A549 (cell line): ENCODE measurements around the gene ANKDD1A. TPM values are rescaled to one million over a fixed set of nuclear protein-coding genes. Genes with fewer than 3 reads are reported as not detected.

Experiments
- ATAC-seq, 2 experiments: fragments of 200-7000 bp in 1 of 2; fragments of >200 bp in 1 of 2; cut with Nextera tagmentation in 1 of 2; cut with Tn5 transposase in 1 of 2; 3 replicates each; pipeline versions ENCODE4 v1.8.0 to v1.9.1; 2018 to 2020; ENCODE audit warnings: mild to moderate bottlenecking in 1 of 2, moderate library complexity in 1 of 2
- CTCF ChIA-PET: fragments of 300-600 bp; sonication (Branson Sonifier 250); formaldehyde crosslinking; extraction: SDS; loops from one replicate; lab custom pipeline; 2021; ENCODE audit warnings: antibody characterized with exemption, inconsistent platforms; lab: Yijun Ruan, JAX
- POLR2A ChIA-PET: fragments of 350-600 bp; formaldehyde crosslinking; extraction: SDS; loops from one replicate; lab custom pipeline; 2021; ENCODE audit warnings: antibody characterized with exemption, inconsistent platforms; lab: Yijun Ruan, JAX
- DNase-seq, 2 experiments: peaks; one replicate each; pipeline versions ENCODE4 v3.0.0 to v3.0.0-alpha.2; 2011 to 2016; ENCODE audit warnings: low read depth in 1 of 2, low spot score in 1 of 2
- FAIRE-seq: peaks from 2 replicates; lab custom pipeline; 2011; peaks lifted over from hg19 to GRCh38; lab: Jason Lieb, UNC
- H3K27ac ChIP-seq, 2 experiments: fragments of >200 bp; sonication (Bioruptor Twin); formaldehyde crosslinking; 3 replicates each; pipeline ENCODE4 v1.5.1; 2016 to 2017
- H3K4me1 ChIP-seq: fragments of >200 bp; sonication (Bioruptor Twin); formaldehyde crosslinking; 3 replicates; pipeline ENCODE4 v1.6.1; 2016
- H3K4me2 ChIP-seq: fragments of >200 bp; sonication (Bioruptor Twin); formaldehyde crosslinking; 3 replicates; pipeline ENCODE4 v1.6.1; 2016
- H3K4me3 ChIP-seq: fragments of >200 bp; sonication (Bioruptor Twin); formaldehyde crosslinking; 3 replicates; pipeline ENCODE4 v1.5.1; 2016
- H3K9me3 ChIP-seq: fragments of >200 bp; sonication (Bioruptor Twin); formaldehyde crosslinking; 3 replicates; pipeline ENCODE4 v1.6.1; 2016
- BHLHE40 ChIP-seq: IDR thresholded peaks from 2 replicates; pipeline ENCODE4 v1.6.1; 2012; ENCODE audit warnings: low read depth, low read length, inconsistent platforms
- CHD4 ChIP-seq: fragments of 200-600 bp; sonication (generic); IDR thresholded peaks from 2 replicates; pipeline ENCODE4 v1.6.1; 2016; ENCODE audit warnings: antibody characterized with exemption, mild to moderate bottlenecking, borderline replicate concordance
- CTCF ChIP-seq: fragments of >200 bp; sonication (Bioruptor Twin); formaldehyde crosslinking; IDR thresholded peaks from 3 replicates; pipeline ENCODE4 v1.5.1; 2016
- EHF ChIP-seq: fragments of 250-450 bp; sonication (Bioruptor Pico); IDR thresholded peaks from 2 replicates; pipeline ENCODE4 v1.5.0; 2020; ENCODE audit warnings: mild to moderate bottlenecking
- EHMT2 ChIP-seq: fragments of 200-600 bp; sonication (generic); IDR thresholded peaks from 2 replicates; pipeline ENCODE4 v1.6.1; 2016; ENCODE audit warnings: antibody characterized with exemption, low read depth, mild to moderate bottlenecking, moderate library complexity
- ELK1 ChIP-seq: fragments of 150-350 bp; IDR thresholded peaks from 2 replicates; pipeline ENCODE4 v1.6.1; 2014; ENCODE audit warnings: low read depth, mild to moderate bottlenecking, low read length
- FOXS1 ChIP-seq: fragments of 250-450 bp; sonication (Bioruptor Pico); IDR thresholded peaks from 2 replicates; pipeline ENCODE4 v1.5.0; 2020; ENCODE audit warnings: mild to moderate bottlenecking, moderate library complexity
- GATA3 ChIP-seq: IDR thresholded peaks from 2 replicates; pipeline ENCODE4 v1.6.1; 2012; ENCODE audit warnings: borderline replicate concordance
- HDAC2 ChIP-seq: fragments of 200-600 bp; sonication (generic); IDR thresholded peaks from 2 replicates; pipeline ENCODE4 v1.6.1; 2016
- HMGXB4 ChIP-seq: fragments of 250-450 bp; sonication (Bioruptor Pico); IDR thresholded peaks from 2 replicates; pipeline ENCODE4 v1.5.0; 2021; ENCODE audit warnings: mild to moderate bottlenecking, moderate library complexity, borderline replicate concordance
- JUNB ChIP-seq: fragments of >200 bp; sonication (Bioruptor Twin); formaldehyde crosslinking; IDR thresholded peaks from 2 replicates; pipeline ENCODE4 v1.6.1; 2016
- MAX ChIP-seq: IDR thresholded peaks from 2 replicates; pipeline ENCODE4 v1.6.1; 2012
- NPAS2 ChIP-seq: fragments of 250-450 bp; sonication (Bioruptor Pico); IDR thresholded peaks from 2 replicates; pipeline ENCODE4 v1.8.0; 2022; ENCODE audit warnings: mild to moderate bottlenecking, moderate library complexity, borderline replicate concordance
- PBX3 ChIP-seq: IDR thresholded peaks from 2 replicates; pipeline ENCODE4 v1.6.1; 2012
- PHF8 ChIP-seq: fragments of 200-600 bp; sonication (generic); IDR thresholded peaks from 2 replicates; pipeline ENCODE4 v1.6.1; 2016; ENCODE audit warnings: low read depth, mild to moderate bottlenecking, antibody characterized with exemption, moderate library complexity, borderline replicate concordance
- POLR2AphosphoS2 ChIP-seq: conservative IDR thresholded peaks from 2 replicates; pipeline ENCODE4 v1.6.1; 2012; ENCODE audit warnings: low read length, improper control_type of control experiment, inconsistent platforms
- RAD21 ChIP-seq, 2 experiments: fragments of >200 bp in 1 of 2; sonication (Bioruptor Twin) in 1 of 2; formaldehyde crosslinking in 1 of 2; IDR thresholded peaks in 1 of 2; conservative IDR thresholded peaks in 1 of 2; 2 replicates in 1 of 2; 3 replicates in 1 of 2; pipeline ENCODE4 v1.6.1; 2012 to 2018; ENCODE audit warnings: inconsistent platforms in 1 of 2
- RCOR1 ChIP-seq: fragments of 150-350 bp; IDR thresholded peaks from 2 replicates; pipeline ENCODE4 v1.6.1; 2014; ENCODE audit warnings: antibody characterized with exemption, low read length, low read depth
- ZFP36 ChIP-seq: fragments of 450-650 bp; IDR thresholded peaks from 2 replicates; pipeline ENCODE4 v1.6.1; 2014; ENCODE audit warnings: borderline replicate concordance; ENCODE audit not compliant: partially characterized antibody
- ZNF302 ChIP-seq: fragments of 250-450 bp; sonication (Bioruptor Pico); IDR thresholded peaks from 2 replicates; pipeline ENCODE4 v1.9.0; 2021; ENCODE audit warnings: inconsistent platforms, mild to moderate bottlenecking, moderate library complexity
- WGBS: methylation state at CpG from one replicate; pipeline ENCODE4 v1.1.6; 2017; ENCODE audit errors: missing lambda C conversion rate; 5-methylcytosine and 5-hydroxymethylcytosine counted together
- polyA plus RNA-seq, 4 experiments: library from polyadenylated mRNA; depleted of rRNA in 3 of 4; stranded (reverse); fragments of >200 nt; fragmentation: RNase III in 1 of 4; extraction: RNeasy Plus Mini Kit Qiagen cat#74134 plus additional on column Dnase treatment in 1 of 4; gene quantifications; 2 replicates in 3 of 4; 3 replicates in 1 of 4; pipeline ENCODE4 v1.2.3, GENCODE V29; 2011 to 2017

ANKDD1A gene
- polyA plus RNA-seq, 2 of the 4 experiments (the other 2 are of a cell fraction): 2.7 to 2.8 TPM

GRCh38 chr15:64917211-64917610 lies 5.5 kb downstream of the ANKDD1A start (continued):
- TF ChIP-seq HMGXB4 (CRISPR knock-in tag): no peak
- no peak for TF ChIP-seq GATA3
- no peak for TF ChIP-seq ZFP36
- no peak for TF ChIP-seq ZNF302 (CRISPR knock-in tag)
- TF ChIP-seq FOXS1: no peak
- no peak for TF ChIP-seq RAD21 (conservative IDR thresholded peaks at IDR 0.05 in 1 of 2, IDR thresholded peaks at IDR 0.05 in 1 of 2)
- no peak for TF ChIP-seq JUNB

GRCh38 chr15:64919721-64920120 lies 8.0 kb downstream of the ANKDD1A start:
- ChIA-PET CTCF (interaction anchor here (1.1 to 2.4 kb wide), 6 partner anchors 8 to 188 kb away, joined by 3 to 10 read pairs (median 4); partner anchors contain the start of gene ANKDD1A), POLR2A (no interaction called here)
- 85% methylated on average over 4 of the region's 4 CpGs for WGBS
- FAIRE-seq (no peak), ATAC-seq (no peak), DNase-seq (no peak)
- Histone ChIP-seq H3K27ac (no peak overlapping the region), H3K4me3 (no peak overlapping the region), H3K4me2 (no peak overlapping the region), H3K9me3 (no peaks in the 10 kb centered on the region), H3K4me1 (no peaks in the 10 kb centered on the region)
- TF ChIP-seq ZFP36 (no peak), GATA3 (no peak), RCOR1 (no peak), HDAC2 (no peak), BHLHE40 (no peak), POLR2AphosphoS2 (no peak), ZNF302 (CRISPR knock-in tag) (no peak), CTCF (no peak), ELK1 (no peak), NPAS2 (CRISPR knock-in tag) (no peak), CHD4 (no peak), PBX3 (no peak), EHMT2 (no peak), PHF8 (no peak), MAX (no peak), EHF (no peak)
